Superior temporal gyrus (tissue), 1 donor: ENCODE data around the gene SMIM29.
"Not testable (repeated sequence)": the region's sequence is repeated elsewhere in the genome, so short reads cannot be mapped to it uniquely, and the experiment has no call there.

Experiments used
- DNase-seq: peaks from one replicate; pipeline ENCODE4 v3.0.0-alpha.2; 2016; ENCODE audit errors: extremely low spot score

The SMIM29 gene

GRCh38 chr6:34269132-34269531 lies 20.3 kb upstream of the SMIM29 start:
- not testable (repeated sequence) for DNase-seq

DNA sequence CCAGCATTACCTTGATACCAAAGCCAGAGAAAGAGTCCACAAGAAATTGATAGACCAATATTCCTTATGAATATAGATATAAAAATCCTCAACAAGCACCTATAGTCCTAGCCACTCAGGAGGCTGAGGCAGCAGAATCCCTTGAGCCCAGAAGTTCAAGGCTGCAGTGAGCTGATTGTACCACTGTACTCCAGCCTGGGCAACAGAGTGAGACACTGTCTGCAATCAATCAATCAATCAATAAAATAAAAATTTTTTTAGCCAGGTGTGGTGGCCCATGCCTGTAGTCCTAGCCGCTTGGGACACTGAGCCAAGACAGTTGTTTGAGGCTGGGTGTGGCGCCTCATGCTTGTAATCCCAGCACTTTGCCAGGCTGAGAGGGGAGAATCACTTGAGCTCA lies 18.9 kb upstream of the SMIM29 start:
- DNase-seq = no peak

DNA sequence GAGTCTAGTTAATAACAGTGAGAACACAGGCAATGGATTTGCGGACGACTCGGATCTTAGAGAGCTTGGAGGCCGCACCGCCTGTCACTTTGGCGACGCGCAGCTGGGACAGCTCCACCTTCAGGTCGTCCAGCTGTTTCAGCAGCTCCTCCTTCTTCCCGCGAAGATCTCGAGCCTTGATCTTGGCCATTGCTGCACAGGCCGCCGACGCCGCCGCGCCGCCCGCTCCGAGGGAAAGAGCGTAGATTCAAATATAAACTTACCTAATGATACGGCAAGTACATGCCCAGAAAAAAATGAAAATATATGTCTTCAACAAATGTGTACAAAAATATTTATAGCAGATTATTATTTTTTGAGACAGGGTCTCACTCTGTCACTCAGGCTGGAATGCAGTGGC lies 14.7 kb upstream of the SMIM29 start:
- not testable (repeated sequence) for DNase-seq

GRCh38 chr6:34260576-34261267 lies 11.9 kb upstream of the SMIM29 start:
- no peak for DNase-seq

DNA sequence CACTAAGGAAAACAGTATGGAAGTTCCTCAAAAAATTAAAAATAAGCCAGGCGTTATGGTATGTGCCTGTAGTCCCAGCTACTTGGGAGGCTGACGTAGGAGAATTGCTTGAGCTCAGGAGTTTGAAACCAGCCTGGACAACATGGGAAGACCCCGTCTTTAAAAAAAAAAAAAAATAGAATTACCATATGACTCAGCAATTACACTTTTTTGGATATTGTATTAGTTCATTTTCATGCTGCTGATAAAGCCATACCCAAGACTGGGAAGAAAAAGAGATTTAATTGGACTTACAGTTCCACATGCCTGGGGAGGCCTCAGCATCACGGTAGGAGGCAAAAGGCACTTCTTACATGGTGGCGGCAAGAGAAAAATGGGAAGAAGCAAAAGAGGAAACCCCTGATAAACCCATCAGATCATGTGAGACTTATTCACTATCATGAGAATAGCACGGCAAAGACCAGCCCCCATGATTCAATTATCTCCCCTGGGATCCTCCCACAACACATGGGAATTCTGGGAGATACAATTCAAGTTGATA lies 10.8 kb upstream of the SMIM29 start:
- no peak for DNase-seq

DNA sequence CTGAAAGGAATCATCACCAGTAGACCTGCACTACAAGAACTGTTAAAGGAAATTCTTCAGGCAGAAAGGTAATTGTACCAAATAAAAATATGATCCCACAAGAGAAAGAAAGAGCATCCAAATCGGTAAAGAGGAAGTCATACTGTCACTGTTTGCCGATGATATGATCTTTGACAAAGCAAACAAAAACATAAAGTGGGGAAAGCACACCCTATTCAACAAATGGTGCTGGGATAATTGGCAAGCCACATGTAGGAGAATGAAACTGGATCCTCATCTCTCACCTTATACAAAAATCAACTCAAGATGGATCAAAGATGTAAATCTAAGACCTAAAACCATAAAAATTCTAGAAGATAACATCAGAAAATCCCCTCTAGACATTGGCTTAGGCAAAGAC lies 3.6 kb upstream of the SMIM29 start:
- not testable (repeated sequence) for DNase-seq

DNA sequence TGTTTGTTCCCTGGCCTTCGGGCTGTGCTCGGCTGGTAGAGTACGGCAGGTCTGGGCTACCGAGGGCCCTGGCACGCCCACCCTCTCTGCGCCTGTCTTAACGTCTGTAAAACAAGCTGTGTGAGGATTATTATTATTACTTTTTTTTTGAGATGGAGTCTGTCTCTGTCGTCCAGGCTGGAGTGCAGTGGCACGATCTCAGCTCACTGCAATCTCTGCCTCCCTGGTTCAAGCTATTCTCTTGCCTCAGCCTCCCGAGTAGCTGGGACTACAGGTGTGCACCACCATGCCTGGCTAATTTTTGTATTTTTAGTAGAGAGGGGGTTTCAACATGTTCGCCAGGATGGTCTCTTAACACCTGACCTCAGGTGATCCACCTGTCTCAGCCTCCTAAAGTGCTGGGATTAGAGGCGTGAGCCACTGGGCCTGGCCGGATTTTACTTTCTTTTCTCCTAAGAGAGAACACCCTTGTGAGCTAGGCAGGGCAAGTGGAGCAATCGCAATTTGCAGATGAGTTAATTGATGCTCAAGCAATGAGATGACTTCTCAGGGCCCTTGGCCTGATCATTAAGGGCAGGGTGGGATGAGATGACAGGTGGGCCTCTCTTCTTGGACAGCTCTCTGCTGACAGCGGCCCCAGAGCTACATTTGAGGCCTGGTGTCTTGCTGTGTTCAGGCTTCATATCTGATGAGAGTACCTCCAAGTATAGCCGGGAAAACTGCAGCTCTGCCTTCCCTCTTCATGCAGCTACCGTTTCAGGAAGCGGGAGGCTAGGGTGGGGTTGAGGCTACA lies 859 bp upstream of the SMIM29 start:
- no peak for DNase-seq

DNA sequence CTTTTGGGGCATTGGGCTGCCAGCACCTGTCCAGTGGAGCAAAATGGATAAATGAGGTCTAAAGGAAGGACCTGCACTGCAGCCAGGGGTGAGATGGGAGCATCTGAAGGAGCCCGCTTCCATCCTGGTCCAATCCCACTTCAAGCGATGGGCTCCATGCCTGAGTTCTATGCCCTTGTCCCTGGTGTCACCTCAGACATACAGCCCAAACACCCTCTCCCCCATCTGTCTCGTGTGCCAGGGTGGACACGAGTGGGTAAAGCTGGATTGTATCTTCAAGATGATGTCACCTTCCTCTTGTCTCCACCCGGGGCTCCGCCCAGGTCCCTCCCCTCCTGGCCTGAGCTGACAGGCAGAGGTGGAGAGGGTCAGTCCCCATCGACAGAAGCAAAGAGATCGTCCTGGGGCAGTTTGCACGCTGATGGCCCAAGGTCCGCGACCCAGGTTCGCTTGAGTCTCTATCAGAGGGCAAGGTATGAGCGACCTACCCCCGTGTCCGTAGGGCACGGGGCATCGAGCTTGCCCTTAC lies 544 bp downstream of the SMIM29 start:
- DNase-seq = peak; percentile 27

- DNase-seq = no peak
Observed at GRCh38 chr6:34247481-34248197, 1.2 kb downstream of the SMIM29 start.

DNA sequence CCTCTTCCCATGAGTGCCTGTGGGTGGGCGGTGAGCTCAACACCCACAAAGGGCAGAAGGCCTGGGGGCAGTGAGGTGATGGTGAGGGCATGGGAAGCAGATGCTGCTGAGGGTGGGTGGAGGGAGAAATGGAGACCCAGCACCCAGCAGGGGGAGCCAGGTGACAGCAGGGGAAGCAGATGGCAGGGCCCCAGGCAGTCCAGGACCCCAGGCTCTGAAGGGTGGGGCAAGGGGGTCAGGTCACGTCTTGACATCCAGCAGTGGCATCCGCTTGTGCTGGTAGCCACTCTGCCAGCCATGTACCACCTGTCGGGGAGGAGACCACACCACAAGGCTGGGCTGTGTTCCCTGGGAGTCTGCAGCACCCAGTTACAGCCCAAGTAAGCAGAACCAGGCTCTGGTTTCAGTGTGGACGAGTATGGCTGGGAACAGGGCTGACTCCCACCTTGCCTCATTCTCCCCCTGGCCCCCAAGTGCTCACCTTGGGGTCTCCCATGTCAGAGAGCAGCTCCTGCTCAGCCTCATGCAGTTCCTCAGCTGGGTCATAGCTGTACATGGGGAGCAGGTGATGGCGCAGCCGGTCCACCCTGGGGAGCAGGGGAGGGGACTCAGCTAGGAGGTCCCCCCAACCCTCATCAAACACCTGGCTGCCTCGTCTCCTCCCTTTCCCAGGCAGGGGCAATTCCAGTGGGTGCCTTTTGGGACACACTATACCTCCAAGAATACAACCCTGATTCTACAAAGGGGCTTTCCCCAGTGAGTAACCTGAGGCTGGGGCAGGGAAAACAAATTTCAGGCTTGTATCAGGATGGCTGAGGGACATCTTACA lies 2.0 kb downstream of the SMIM29 start:
- DNase-seq = no peak

DNA sequence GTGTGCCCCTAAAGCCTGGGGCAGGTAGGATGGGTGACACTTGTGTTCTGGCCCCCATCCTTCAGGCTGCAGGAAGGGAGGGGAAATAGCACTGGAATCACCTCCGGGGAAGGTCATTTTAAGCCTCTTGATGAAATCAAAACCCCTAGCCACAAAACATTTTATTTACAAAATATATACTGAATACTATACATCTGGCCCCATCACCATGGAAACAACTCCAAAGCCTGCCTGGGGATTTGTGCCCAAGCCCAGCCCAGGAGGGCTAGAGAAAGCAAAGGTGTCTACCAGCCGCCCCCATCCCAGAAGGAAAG lies 2.6 kb downstream of the SMIM29 start:
- no peak for DNase-seq

- DNase-seq = not testable (repeated sequence)
Observed at GRCh38 chr6:34245761-34246140, 3.1 kb downstream of the SMIM29 start.

GRCh38 chr6:34245032-34245760 lies 3.6 kb downstream of the SMIM29 start:
- DNase-seq = not testable (repeated sequence)

- no peak for DNase-seq
Observed at GRCh38 chr6:34243901-34244884, 4.6 kb downstream of the SMIM29 start.

DNA sequence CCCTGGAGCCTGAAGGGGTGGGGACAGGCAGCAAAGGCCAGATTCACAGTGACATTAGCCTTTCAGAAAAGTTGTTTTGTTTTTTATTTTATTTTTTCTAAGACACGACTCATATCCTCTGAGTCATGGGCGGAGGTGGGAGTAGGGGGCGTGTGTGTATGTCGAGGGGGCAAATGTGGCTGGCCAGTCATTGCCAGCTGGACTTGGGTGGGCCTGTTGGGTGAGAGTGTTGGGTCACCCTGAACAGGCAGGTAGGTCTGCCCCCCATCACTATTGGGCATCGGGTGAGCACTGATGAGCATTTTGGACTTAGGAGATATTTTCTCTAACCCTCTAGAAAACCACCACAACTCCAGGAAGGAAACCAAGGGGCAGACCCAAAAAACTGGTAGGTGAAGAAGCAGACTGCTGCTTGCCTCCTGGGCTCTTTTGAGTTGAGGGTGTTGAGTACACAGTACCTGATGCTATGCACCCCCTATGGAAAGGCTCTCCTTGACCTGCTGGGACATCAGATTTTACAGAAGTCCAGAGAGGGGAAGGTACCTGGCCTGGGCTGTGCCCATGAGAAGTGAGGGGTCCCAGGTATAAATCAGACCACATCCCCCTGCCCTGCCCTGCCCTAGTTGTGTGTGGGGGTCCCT lies 5.6 kb downstream of the SMIM29 start:
- no peak for DNase-seq

- DNase-seq = no peak
Observed at GRCh38 chr6:34242252-34243130, 6.3 kb downstream of the SMIM29 start.

DNA sequence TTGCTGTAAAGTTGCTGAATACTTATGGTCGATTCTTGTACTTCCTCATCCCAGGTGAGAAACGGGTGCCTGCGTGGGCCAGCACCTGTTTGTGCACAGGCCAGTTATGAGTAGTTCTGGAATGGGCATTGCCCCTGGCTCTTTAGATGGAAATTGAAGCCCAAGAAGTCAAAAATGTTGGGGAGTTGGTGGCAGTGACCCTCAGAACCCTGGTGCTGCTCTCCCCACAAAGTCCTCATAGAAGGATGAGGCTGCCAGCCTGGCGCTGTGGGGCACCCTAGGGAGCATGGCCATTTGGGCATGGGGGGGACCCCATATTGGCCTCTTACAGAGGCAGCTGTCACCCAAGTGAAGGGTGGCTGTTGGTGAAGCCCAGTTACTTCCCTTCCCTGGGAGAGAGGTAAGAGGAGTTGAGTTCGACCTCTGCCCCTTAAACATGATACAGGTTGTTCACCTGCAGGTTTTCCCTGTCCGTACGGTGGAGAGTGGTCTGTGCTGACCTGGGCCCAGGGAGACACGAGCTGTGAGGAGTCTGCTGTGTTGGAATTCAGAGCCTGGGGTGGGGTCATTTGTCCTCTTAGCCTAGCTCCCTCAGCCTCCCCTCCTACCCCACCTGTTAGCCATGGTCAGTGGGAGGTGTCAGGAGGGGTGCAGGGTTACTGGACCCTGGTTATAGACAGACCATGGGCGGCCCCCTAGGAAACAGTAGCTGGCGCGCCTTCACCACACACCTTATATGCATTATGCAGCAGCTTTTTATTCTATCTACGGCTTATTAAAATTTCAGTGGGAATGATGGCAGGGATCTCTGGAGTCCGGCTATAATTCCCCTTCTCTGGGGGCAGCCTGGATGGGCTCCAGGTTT lies 7.2 kb downstream of the SMIM29 start:
- DNase-seq = no peak
